ENCODE data around the gene TIMELESS.

- TF ChIP-seq POLR2A (IDR thresholded peaks at IDR 0.05): peak in 1 of 4 donors; percentile 17
- TF ChIP-seq, protein P1, sequence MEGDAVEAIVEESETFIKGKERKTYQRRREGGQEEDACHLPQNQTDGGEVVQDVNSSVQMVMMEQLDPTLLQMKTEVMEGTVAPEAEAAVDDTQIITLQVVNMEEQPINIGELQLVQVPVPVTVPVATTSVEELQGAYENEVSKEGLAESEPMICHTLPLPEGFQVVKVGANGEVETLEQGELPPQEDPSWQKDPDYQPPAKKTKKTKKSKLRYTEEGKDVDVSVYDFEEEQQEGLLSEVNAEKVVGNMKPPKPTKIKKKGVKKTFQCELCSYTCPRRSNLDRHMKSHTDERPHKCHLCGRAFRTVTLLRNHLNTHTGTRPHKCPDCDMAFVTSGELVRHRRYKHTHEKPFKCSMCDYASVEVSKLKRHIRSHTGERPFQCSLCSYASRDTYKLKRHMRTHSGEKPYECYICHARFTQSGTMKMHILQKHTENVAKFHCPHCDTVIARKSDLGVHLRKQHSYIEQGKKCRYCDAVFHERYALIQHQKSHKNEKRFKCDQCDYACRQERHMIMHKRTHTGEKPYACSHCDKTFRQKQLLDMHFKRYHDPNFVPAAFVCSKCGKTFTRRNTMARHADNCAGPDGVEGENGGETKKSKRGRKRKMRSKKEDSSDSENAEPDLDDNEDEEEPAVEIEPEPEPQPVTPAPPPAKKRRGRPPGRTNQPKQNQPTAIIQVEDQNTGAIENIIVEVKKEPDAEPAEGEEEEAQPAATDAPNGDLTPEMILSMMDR (IDR thresholded peaks at IDR 0.05): no peak
Measured at GRCh38 chr12:56488041-56488955, 39.1 kb upstream of the TIMELESS start, which contains the start of gene GLS2.

Measured in esophagus squamous epithelium (tissue), 4 donors.